Measurements from ENCODE around the gene SUSD1. TPM values are rescaled to one million over a fixed set of nuclear protein-coding genes. Genes with fewer than 3 reads are reported as not detected.
A peak's percentile ranks its signal among the peaks of the same experiment; 100 is the strongest.

Gene SUSD1
- total and polyA plus RNA-seq, 8 donors: 2.6 to 14.8 (median 4.4) TPM

- Histone ChIP-seq H3K4me1 (peaks cover 4 to 22% (median 10%) of the 10 kb centered on the region in 3 donors), H3K36me3 (no peaks in the 10 kb centered on the region), H3K9me3 (no peaks in the 10 kb centered on the region), H3K27ac (peak overlapping the region; percentile 32 to 89 (median 62)), H3K27me3 (no peaks in the 10 kb centered on the region), H3K4me3 (no peak overlapping the region)
- FAIRE-seq: no peak
- ATAC-seq: peak; percentile 80 to 84 (median 82)
- intact Hi-C loops (cut with DNase I): no loop called here
- peak in 5 of 6 donors; percentile 46 to 67 (median 59) for DNase-seq
- 36 to 39% methylated on average over 14 of the region's 14 CpGs for WGBS, 2 donors
- no peak for TF ChIP-seq CTCF (IDR thresholded peaks at IDR 0.05)
Observed at GRCh38 chr9:112065806-112066606, 109.1 kb downstream of the SUSD1 start.

GRCh38 chr9:112064871-112065270 is 110.2 kb downstream of the SUSD1 start:
- H3K27ac ChIP-seq: peak overlapping the region; percentile 32 to 89 (median 61)
- no peak for FAIRE-seq
- DNase-seq: no peak
- H3K36me3 ChIP-seq: no peaks in the 10 kb centered on the region
- ATAC-seq: no peak
- no peak overlapping the region for H3K4me3 ChIP-seq
- intact Hi-C loops (cut with DNase I): no loop called here
- TF ChIP-seq CTCF (IDR thresholded peaks at IDR 0.05): no peak
- peaks cover 4 to 22% (median 10%) of the 10 kb centered on the region in 3 donors for H3K4me1 ChIP-seq
- no peaks in the 10 kb centered on the region for H3K27me3 ChIP-seq
- 69% methylated on average over 5 of the region's 5 CpGs for whole genome bisulfite sequencing, 2 donors
- no peaks in the 10 kb centered on the region for H3K9me3 ChIP-seq

- 93 to 98% methylated on average over 4 of the region's 4 CpGs for WGBS, 2 donors
- intact Hi-C loops (cut with DNase I): no loop called here
- Histone ChIP-seq H3K4me1 (peaks cover 4 to 28% (median 10%) of the 10 kb centered on the region in 3 donors), H3K9me3 (no peaks in the 10 kb centered on the region), H3K27me3 (no peaks in the 10 kb centered on the region), H3K36me3 (no peaks in the 10 kb centered on the region), H3K4me3 (no peak overlapping the region), H3K27ac (peak overlapping the region in 1 of 4 donors; percentile 83)
- no peak for ATAC-seq
- no peak for TF ChIP-seq CTCF (IDR thresholded peaks at IDR 0.05)
- no peak for FAIRE-seq
- DNase-seq: no peak
Observed at GRCh38 chr9:112063586-112063985, 111.5 kb downstream of the SUSD1 start.

GRCh38 chr9:112063151-112063550 is 111.9 kb downstream of the SUSD1 start:
- H3K4me3 ChIP-seq: no peak overlapping the region
- H3K27me3 ChIP-seq: no peaks in the 10 kb centered on the region
- peaks cover 4 to 28% (median 10%) of the 10 kb centered on the region in 3 donors for H3K4me1 ChIP-seq
- ATAC-seq (no peak), DNase-seq (no peak), FAIRE-seq (no peak)
- TF ChIP-seq CTCF (IDR thresholded peaks at IDR 0.05): no peak
- no peaks in the 10 kb centered on the region for H3K36me3 ChIP-seq
- intact Hi-C loops (cut with DNase I): no loop called here
- H3K9me3 ChIP-seq: no peaks in the 10 kb centered on the region
- H3K27ac ChIP-seq: no peak overlapping the region

- intact Hi-C loops (cut with DNase I): no loop called here
- peak in 1 of 6 donors; percentile 45 for DNase-seq
- ATAC-seq: peak in 3 of 4 donors; percentile 52 to 65 (median 53)
- no peak for FAIRE-seq
- no peak for TF ChIP-seq CTCF (IDR thresholded peaks at IDR 0.05)
- Histone ChIP-seq H3K4me1 (peaks cover 2 to 24% (median 4%) of the 10 kb centered on the region in 3 donors), H3K36me3 (no peaks in the 10 kb centered on the region), H3K27me3 (no peaks in the 10 kb centered on the region), H3K27ac (peak overlapping the region in 2 of 4 donors; percentile 80 to 81), H3K9me3 (no peaks in the 10 kb centered on the region), H3K4me3 (no peak overlapping the region)
- 60 to 61% methylated on average over 3 of the region's 3 CpGs for WGBS, 2 donors
Observed at GRCh38 chr9:112061152-112061740, 113.9 kb downstream of the SUSD1 start.
